HepG2 (cell line): ENCODE measurements around the gene ALDH16A1. TPM values are rescaled to one million over a fixed set of nuclear protein-coding genes. Genes with fewer than 3 reads are reported as not detected.

ENCODE experiments used
- ATF2 ChIP-seq: sonication (generic); formaldehyde crosslinking; IDR thresholded peaks from 2 replicates; pipeline ENCODE4 v1.4.0; 2020; ENCODE audit warnings: missing genetic modification reagents
- ATF6 ChIP-seq: sonication (generic); formaldehyde crosslinking; conservative IDR thresholded peaks from 2 replicates; pipeline ENCODE4 v1.4.0; 2020; ENCODE audit warnings: missing genetic modification reagents
- CSRNP1 ChIP-seq: sonication (generic); formaldehyde crosslinking; IDR thresholded peaks from 2 replicates; pipeline ENCODE4 v1.8.1; 2023; ENCODE audit warnings: mild to moderate bottlenecking, missing genetic modification reagents
- FOXP1 ChIP-seq, 2 experiments: fragments of 450-650 bp in 1 of 2; IDR thresholded peaks; 2 replicates each; pipeline ENCODE4 v1.6.1; 2017 to 2018; ENCODE audit warnings: antibody characterized with exemption in 1 of 2
- HOXA9 ChIP-seq: sonication (generic); formaldehyde crosslinking; IDR thresholded peaks from 2 replicates; pipeline ENCODE4 v1.8.1; 2022; ENCODE audit warnings: missing genetic modification reagents, mild to moderate bottlenecking, moderate library complexity, borderline replicate concordance
- KDM3A ChIP-seq: IDR thresholded peaks from 2 replicates; pipeline ENCODE4 v1.6.1; 2018; ENCODE audit warnings: low read depth, missing compliant biosample characterization
- NFYC ChIP-seq: IDR thresholded peaks from 2 replicates; pipeline ENCODE4 v1.6.1; 2016; ENCODE audit warnings: missing genetic modification reagents, missing compliant biosample characterization
- NPAS2 ChIP-seq: sonication (generic); formaldehyde crosslinking; IDR thresholded peaks from 2 replicates; pipeline ENCODE4 v1.8.0; 2022; ENCODE audit warnings: mild to moderate bottlenecking, missing genetic modification reagents, borderline replicate concordance
- TMF1 ChIP-seq: sonication (generic); formaldehyde crosslinking; IDR thresholded peaks from 2 replicates; pipeline ENCODE4 v1.8.1; 2022; ENCODE audit warnings: low read depth, missing genetic modification reagents
- ZMYM2 ChIP-seq: sonication (generic); formaldehyde crosslinking; IDR thresholded peaks from 2 replicates; pipeline ENCODE4 v1.8.0; 2022; ENCODE audit warnings: mild to moderate bottlenecking, missing genetic modification reagents
- ZNF121 ChIP-seq: sonication (generic); formaldehyde crosslinking; IDR thresholded peaks from 2 replicates; pipeline ENCODE4 v1.5.0; 2020; ENCODE audit warnings: mild to moderate bottlenecking, missing genetic modification reagents
- ZNF333 ChIP-seq: sonication (generic); formaldehyde crosslinking; IDR thresholded peaks from 2 replicates; pipeline ENCODE4 v1.4.0; 2020; ENCODE audit warnings: mild to moderate bottlenecking, missing genetic modification reagents, borderline replicate concordance
- ZNF501 ChIP-seq: sonication (generic); formaldehyde crosslinking; IDR thresholded peaks from 2 replicates; pipeline ENCODE4 v1.5.1; 2020; ENCODE audit warnings: mild to moderate bottlenecking, moderate library complexity, missing genetic modification reagents
- polyA plus RNA-seq, 8 experiments: library from polyadenylated mRNA; depleted of rRNA in 3 of 8; stranded (reverse) in 7 of 8; unstranded in 1 of 8; fragments of >200 nt; fragmentation: Illumina TruSeq in 4 of 8; extraction: Trizol in 4 of 8; gene quantifications; 2 replicates each; pipeline versions ENCODE4 v1.2.1 to v1.2.3, GENCODE V29; 2011 to 2016; ENCODE audit warnings: low read depth in 4 of 8, missing spikeins in 1 of 8, mixed read lengths in 1 of 8; ENCODE audit not compliant: insufficient read depth in 1 of 8
- total RNA-seq, 5 experiments: library from RNA; depleted of rRNA; stranded (reverse); fragments of >200 nt; fragmentation: Illumina TruSeq; extraction: Trizol; gene quantifications; 2 replicates each; pipeline ENCODE4 v1.2.3, GENCODE V29; 2016; ENCODE audit warnings: low read depth in 1 of 5
- TF ChIP-seq, protein P1 (sequence below): sonication (generic); formaldehyde crosslinking; IDR thresholded peaks from 2 replicates; pipeline ENCODE4 v1.5.0; 2020; ENCODE audit warnings: missing genetic modification reagents
- TF ChIP-seq, protein P2 (sequence below): sonication (generic); formaldehyde crosslinking; IDR thresholded peaks from 2 replicates; pipeline ENCODE4 v1.4.0; 2020; ENCODE audit warnings: missing genetic modification reagents; ENCODE audit errors: not compliant biosample characterization
- TF ChIP-seq, protein P3 (sequence below): sonication (generic); formaldehyde crosslinking; IDR thresholded peaks from 2 replicates; pipeline ENCODE4 v1.8.0; 2023; ENCODE audit warnings: mild to moderate bottlenecking, missing genetic modification reagents

The ALDH16A1 gene
- total and polyA plus RNA-seq, 2 of the 13 experiments (the other 11 are each of a cell fraction or from before 2014, with no cell fraction given) = 8.4 to 34.9 TPM

DNA sequence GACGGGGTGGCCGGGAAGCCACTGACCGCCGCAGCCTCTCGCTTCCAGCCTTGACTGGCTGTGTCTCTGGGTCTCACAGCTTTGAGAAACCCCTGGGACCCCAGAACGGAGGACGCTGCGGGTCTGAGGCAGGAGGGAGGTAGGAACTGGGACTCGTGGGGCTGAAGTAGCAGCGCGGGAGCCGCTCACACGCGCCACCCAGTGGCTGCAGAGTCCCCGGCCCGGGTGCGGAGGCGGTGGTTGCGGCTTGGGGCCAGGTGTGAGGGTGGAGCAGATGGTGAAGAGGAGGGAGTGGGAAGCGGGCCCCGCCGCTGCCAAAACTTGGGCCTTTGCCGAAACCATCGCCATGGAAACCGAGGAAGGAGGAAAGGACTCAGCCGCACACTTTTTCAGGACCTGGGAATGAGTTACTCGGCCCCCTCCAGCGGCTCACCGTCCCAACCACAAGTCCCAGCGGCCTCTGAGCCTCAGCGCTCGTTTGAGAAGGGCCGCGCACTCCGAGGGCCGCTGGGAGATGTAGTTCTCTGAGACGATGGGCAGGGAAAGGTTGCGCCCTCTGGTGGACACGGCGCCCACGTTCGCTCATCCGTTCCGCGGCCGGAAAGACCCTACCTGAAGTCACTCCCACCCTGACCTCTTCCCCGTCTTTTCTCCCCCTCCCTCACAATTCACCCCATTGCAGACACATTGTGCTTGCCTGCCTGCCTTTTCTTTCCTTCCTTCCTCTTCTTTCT lies 9.5 kb upstream of the ALDH16A1 start (continued):
- TF ChIP-seq ATF6 (CRISPR knock-in tag) (no peak), ZNF333 (CRISPR knock-in tag) (peak; percentile 53; the same call in 1 of the 2 replicates), ZMYM2 (no peak), HOXA9 (CRISPR knock-in tag) (no peak), CSRNP1 (CRISPR knock-in tag) (peak; percentile 54; the same call in 1 of the 2 replicates), FOXP1 (IDR thresholded peaks at IDR 0.05) (no peak), FOXP1 (CRISPR knock-in tag; IDR thresholded peaks at IDR 0.05) (no peak), ATF2 (CRISPR knock-in tag) (no peak), NPAS2 (CRISPR knock-in tag) (no peak), NFYC (CRISPR knock-in tag) (no peak; the same call in none of the 2 replicates), KDM3A (CRISPR knock-in tag) (no peak; the same call in none of the 2 replicates), ZNF121 (CRISPR knock-in tag) (no peak), TMF1 (CRISPR knock-in tag) (no peak), ZNF501 (peak; percentile 91)
- TF ChIP-seq, protein P1, sequence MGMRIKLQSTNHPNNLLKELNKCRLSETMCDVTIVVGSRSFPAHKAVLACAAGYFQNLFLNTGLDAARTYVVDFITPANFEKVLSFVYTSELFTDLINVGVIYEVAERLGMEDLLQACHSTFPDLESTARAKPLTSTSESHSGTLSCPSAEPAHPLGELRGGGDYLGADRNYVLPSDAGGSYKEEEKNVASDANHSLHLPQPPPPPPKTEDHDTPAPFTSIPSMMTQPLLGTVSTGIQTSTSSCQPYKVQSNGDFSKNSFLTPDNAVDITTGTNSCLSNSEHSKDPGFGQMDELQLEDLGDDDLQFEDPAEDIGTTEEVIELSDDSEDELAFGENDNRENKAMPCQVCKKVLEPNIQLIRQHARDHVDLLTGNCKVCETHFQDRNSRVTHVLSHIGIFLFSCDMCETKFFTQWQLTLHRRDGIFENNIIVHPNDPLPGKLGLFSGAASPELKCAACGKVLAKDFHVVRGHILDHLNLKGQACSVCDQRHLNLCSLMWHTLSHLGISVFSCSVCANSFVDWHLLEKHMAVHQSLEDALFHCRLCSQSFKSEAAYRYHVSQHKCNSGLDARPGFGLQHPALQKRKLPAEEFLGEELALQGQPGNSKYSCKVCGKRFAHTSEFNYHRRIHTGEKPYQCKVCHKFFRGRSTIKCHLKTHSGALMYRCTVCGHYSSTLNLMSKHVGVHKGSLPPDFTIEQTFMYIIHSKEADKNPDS (CRISPR knock-in tag) = peak; percentile 31; the same call in 1 of the 2 replicates
- TF ChIP-seq, protein P2, sequence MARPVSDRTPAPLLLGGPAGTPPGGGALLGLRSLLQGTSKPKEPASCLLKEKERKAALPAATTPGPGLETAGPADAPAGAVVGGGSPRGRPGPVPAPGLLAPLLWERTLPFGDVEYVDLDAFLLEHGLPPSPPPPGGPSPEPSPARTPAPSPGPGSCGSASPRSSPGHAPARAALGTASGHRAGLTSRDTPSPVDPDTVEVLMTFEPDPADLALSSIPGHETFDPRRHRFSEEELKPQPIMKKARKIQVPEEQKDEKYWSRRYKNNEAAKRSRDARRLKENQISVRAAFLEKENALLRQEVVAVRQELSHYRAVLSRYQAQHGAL (CRISPR knock-in tag) = no peak
- TF ChIP-seq, protein P3, sequence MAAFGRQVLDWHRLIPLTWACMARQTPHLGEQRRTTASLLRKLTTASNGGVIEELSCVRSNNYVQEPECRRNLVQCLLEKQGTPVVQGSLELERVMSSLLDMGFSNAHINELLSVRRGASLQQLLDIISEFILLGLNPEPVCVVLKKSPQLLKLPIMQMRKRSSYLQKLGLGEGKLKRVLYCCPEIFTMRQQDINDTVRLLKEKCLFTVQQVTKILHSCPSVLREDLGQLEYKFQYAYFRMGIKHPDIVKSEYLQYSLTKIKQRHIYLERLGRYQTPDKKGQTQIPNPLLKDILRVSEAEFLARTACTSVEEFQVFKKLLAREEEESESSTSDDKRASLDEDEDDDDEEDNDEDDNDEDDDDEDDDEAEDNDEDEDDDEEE = 0 out of 2 replicates have a peak, but pooled peaks have one; percentile 64
